HG02763 (cell line): ENCODE results near the gene HOXB7.

Experiments
- ATAC-seq: cut with Tn5 transposase; IDR thresholded peaks from one replicate; pipeline ENCODE4 v1.9.1; 2021; ENCODE audit warnings: mild to moderate bottlenecking, moderate library complexity; ENCODE audit not compliant: unreplicated experiment

The HOXB7 gene

GRCh38 chr17:48586355-48587258, 24.2 kb downstream of the HOXB7 start:
- no peak for ATAC-seq

GRCh38 chr17:48584223-48584741, 26.5 kb downstream of the HOXB7 start:
- no peak for ATAC-seq

- ATAC-seq, result no peak
Observed at GRCh38 chr17:48583708-48584222, 27.1 kb downstream of the HOXB7 start.

- no peak for ATAC-seq
Observed at GRCh38 chr17:48582750-48583069, 28.1 kb downstream of the HOXB7 start.

- no peak for ATAC-seq
Observed at GRCh38 chr17:48579760-48580554, 30.9 kb downstream of the HOXB7 start.

- no peak for ATAC-seq
Observed at GRCh38 chr17:48579471-48579759, 31.4 kb downstream of the HOXB7 start.

GRCh38 chr17:48578616-48579470, 32.0 kb downstream of the HOXB7 start:
- ATAC-seq, result peak; percentile 25

- peak; percentile 49 for ATAC-seq
Observed at GRCh38 chr17:48577946-48578615, 32.7 kb downstream of the HOXB7 start, which contains the start of gene HOXB4. HOXB4 (minus strand) TSS chr17:48578350; CDS start chr17:48578319, 31 bp downstream.

- ATAC-seq, result no peak
Observed at GRCh38 chr17:48577330-48577945, 33.4 kb downstream of the HOXB7 start.

GRCh38 chr17:48576479-48577309, 34.1 kb downstream of the HOXB7 start:
- ATAC-seq, result no peak

GRCh38 chr17:48575673-48576478, 34.9 kb downstream of the HOXB7 start:
- no peak for ATAC-seq

- ATAC-seq, result no peak
Observed at GRCh38 chr17:48575066-48575582, 35.7 kb downstream of the HOXB7 start.

GRCh38 chr17:48574505-48575065, 36.2 kb downstream of the HOXB7 start:
- ATAC-seq, result no peak

- ATAC-seq, result no peak
Observed at GRCh38 chr17:48571826-48572417, 38.9 kb downstream of the HOXB7 start.

GRCh38 chr17:48571024-48571818, 39.6 kb downstream of the HOXB7 start:
- no peak for ATAC-seq

GRCh38 chr17:48570325-48571023, 40.3 kb downstream of the HOXB7 start:
- no peak for ATAC-seq
